ENCODE measurements around the gene ANKRD52.
A peak's percentile ranks its signal among the peaks of the same experiment; 100 is the strongest.

The ANKRD52 gene

GRCh38 chr12:56205445-56205844 is 52.7 kb downstream of the ANKRD52 start:
- no peak for DNase-seq

GRCh38 chr12:56204275-56204674 is 53.9 kb downstream of the ANKRD52 start:
- DNase-seq: no peak

GRCh38 chr12:56202838-56203237 is 55.3 kb downstream of the ANKRD52 start:
- no peak for DNase-seq

- no peak for DNase-seq
Observed at GRCh38 chr12:56202366-56202765, 55.8 kb downstream of the ANKRD52 start.

- no peak for DNase-seq
Observed at GRCh38 chr12:56198836-56199235, 59.3 kb downstream of the ANKRD52 start.

GRCh38 chr12:56197921-56198635 is 60.1 kb downstream of the ANKRD52 start:
- no peak for DNase-seq

GRCh38 chr12:56196818-56197550 is 61.2 kb downstream of the ANKRD52 start:
- peak; percentile 93 for DNase-seq

GRCh38 chr12:56193025-56193578 is 65.1 kb downstream of the ANKRD52 start:
- peak; percentile 83 for DNase-seq

- DNase-seq: no peak
Observed at GRCh38 chr12:56192582-56192981, 65.6 kb downstream of the ANKRD52 start.

GRCh38 chr12:56190695-56191155 is 67.5 kb downstream of the ANKRD52 start:
- DNase-seq: no peak

GRCh38 chr12:56189918-56190694 is 68.1 kb downstream of the ANKRD52 start:
- DNase-seq: peak; percentile 89

- DNase-seq: peak; percentile 88
Observed at GRCh38 chr12:56189099-56189917, 68.9 kb downstream of the ANKRD52 start, which contains the start of gene SMARCC2. TSS of gene SMARCC2 (minus strand) at chr12:56189483. CDS start at chr12:56189461, 22 bp downstream.

GRCh38 chr12:56188778-56189098 is 69.4 kb downstream of the ANKRD52 start:
- no peak for DNase-seq

GRCh38 chr12:56188131-56188777 is 69.9 kb downstream of the ANKRD52 start:
- DNase-seq: no peak
